Right lobe of liver (tissue), 6 donors: ENCODE results near the gene RHPN2. TPM values are rescaled to one million over a fixed set of nuclear protein-coding genes. Genes with fewer than 3 reads are reported as not detected.
"Not testable (repeated sequence)": the region's sequence is repeated elsewhere in the genome, so short reads cannot be mapped to it uniquely, and the experiment has no call there.

Experiments
- ATAC-seq, 4 donors: fragments of 200-7000 bp; cut with Tn5 transposase; one replicate each; pipeline ENCODE4 v1.9.1; 2020; ENCODE audit warnings: mild to moderate bottlenecking in 4 of 4, moderate library complexity in 4 of 4
- DNase-seq, 3 donors: peaks; one replicate each; pipeline ENCODE4 v3.0.0-alpha.2; 2020
- H3K27ac ChIP-seq, 3 donors: fragments of 200-600 bp; one replicate each; pipeline ENCODE4 v1.8.0; 2022
- H3K27me3 ChIP-seq, 2 donors: fragments of 200-600 bp; one replicate each; pipeline ENCODE4 v1.8.0; 2022
- H3K36me3 ChIP-seq, 4 donors: fragments of 200-600 bp; sonication (generic) in 1 of 4; one replicate each; pipeline versions ENCODE4 v1.5.1 to v1.8.0; 2017 to 2022; ENCODE audit warnings: control low read depth in 1 of 4
- H3K4me1 ChIP-seq, 4 donors: fragments of 200-600 bp; sonication (generic) in 1 of 4; one replicate each; pipeline versions ENCODE4 v1.5.1 to v1.8.0; 2017 to 2022; ENCODE audit warnings: control low read depth in 1 of 4
- H3K4me3 ChIP-seq, 3 donors: fragments of 200-600 bp; one replicate each; pipeline ENCODE4 v1.8.0; 2022
- H3K9me3 ChIP-seq, 4 donors: fragments of 200-600 bp; sonication (generic) in 1 of 4; one replicate each; pipeline versions ENCODE4 v1.5.1 to v1.8.0; 2017 to 2022; ENCODE audit warnings: control low read depth in 1 of 4
- POLR2A ChIP-seq: fragments of 450-650 bp; IDR thresholded peaks from one replicate; pipeline ENCODE4 v1.6.1; 2017; ENCODE audit warnings: antibody characterized with exemption, mild to moderate bottlenecking
- WGBS: methylation state at CpG from one replicate; pipeline ENCODE4 v1.1.6; 2018; ENCODE audit warnings: low coverage, low lambda C conversion rate; ENCODE audit not compliant: insufficient coverage; ENCODE audit errors: missing lambda C conversion rate; 5-methylcytosine and 5-hydroxymethylcytosine counted together
- intact Hi-C, 2 donors: fragments of 100-400 bp; cut with DNase I; formaldehyde crosslinking; loops; one replicate each; pipeline versions ENCODE4 v1.11.2 to v1.14.1; 2022
- total RNA-seq, 6 experiments: library from RNA; depleted of rRNA in 2 of 6; stranded (reverse); fragments of >200 nt in 2 of 6; fragmentation: NEBNext Ultra II Directional in 3 of 6; extraction: Animal tissue kit (Norgen Biotek cat#: 25700) in 3 of 6; gene quantifications; one replicate each; pipeline versions ENCODE4 v1.1.0 to v1.2.4, GENCODE V29; 2016 to 2023
- TF ChIP-seq, protein P1 (sequence below), 4 donors: fragments of 200-600 bp in 3 of 4; fragments of 450-650 bp in 1 of 4; IDR thresholded peaks; one replicate each; pipeline versions ENCODE4 v1.5.1 to v1.8.0; 2016 to 2022; ENCODE audit warnings: antibody characterized with exemption in 4 of 4, mild to moderate bottlenecking in 2 of 4
- donor health status: DM: no; HTN: yes; CAD: no.
- donor health status: DM: no; HTN: no; CAD: no.
- donor health status: DM: no; HTN: no; CAD: no.
- donor health status: DM: no; HTN: yes; CAD: no.
- donor health status: DM: no; HTN: yes; CAD: no.

The RHPN2 gene
- total RNA-seq, 6 experiments from 2014 or later, result 8.7 to 18.1 (median 16.4) TPM

- Histone ChIP-seq H3K4me1 (peaks cover 0 to 27% (median 13%) of the 10 kb centered on the region in 4 donors), H3K27me3 (no peaks in the 10 kb centered on the region), H3K27ac (peak overlapping the region in 1 of 3 donors; percentile 42), H3K9me3 (no peaks in the 10 kb centered on the region), H3K4me3 (no peak overlapping the region), H3K36me3 (no peaks in the 10 kb centered on the region)
- DNase-seq (no peak), ATAC-seq (peak in 1 of 4 donors; percentile 16)
- intact Hi-C loops, result no loop called here
- no peak for TF ChIP-seq POLR2A
- TF ChIP-seq, protein P1, sequence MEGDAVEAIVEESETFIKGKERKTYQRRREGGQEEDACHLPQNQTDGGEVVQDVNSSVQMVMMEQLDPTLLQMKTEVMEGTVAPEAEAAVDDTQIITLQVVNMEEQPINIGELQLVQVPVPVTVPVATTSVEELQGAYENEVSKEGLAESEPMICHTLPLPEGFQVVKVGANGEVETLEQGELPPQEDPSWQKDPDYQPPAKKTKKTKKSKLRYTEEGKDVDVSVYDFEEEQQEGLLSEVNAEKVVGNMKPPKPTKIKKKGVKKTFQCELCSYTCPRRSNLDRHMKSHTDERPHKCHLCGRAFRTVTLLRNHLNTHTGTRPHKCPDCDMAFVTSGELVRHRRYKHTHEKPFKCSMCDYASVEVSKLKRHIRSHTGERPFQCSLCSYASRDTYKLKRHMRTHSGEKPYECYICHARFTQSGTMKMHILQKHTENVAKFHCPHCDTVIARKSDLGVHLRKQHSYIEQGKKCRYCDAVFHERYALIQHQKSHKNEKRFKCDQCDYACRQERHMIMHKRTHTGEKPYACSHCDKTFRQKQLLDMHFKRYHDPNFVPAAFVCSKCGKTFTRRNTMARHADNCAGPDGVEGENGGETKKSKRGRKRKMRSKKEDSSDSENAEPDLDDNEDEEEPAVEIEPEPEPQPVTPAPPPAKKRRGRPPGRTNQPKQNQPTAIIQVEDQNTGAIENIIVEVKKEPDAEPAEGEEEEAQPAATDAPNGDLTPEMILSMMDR (IDR thresholded peaks at IDR 0.05), result no peak
- WGBS, result 58% methylated on average over 11 of the region's 15 CpGs
Measured at GRCh38 chr19:33048806-33049676, 15.6 kb downstream of the RHPN2 start.

DNA sequence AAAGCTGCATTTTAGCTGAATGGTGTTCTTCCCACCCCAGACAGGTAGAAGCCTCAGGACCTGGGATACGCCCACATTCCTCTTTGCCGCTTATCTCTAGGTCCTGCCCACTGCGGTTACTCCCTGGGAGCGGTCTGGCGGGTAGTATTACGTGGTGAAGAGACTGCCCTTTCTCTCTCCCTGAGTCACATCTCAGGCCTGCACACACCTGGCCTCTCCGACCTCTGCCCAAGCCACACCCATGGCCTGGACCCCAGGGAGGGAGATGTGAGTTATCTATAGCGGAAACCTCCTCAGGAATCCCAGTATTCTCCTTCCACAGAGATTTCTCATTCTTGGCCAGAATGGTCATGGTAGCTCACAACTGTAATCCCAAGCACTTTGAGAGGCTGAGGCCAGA is 17.3 kb downstream of the RHPN2 start:
- intact Hi-C loops, result no loop called here
- no peak for DNase-seq
- ATAC-seq, result peak in 1 of 4 donors; percentile 16
- Histone ChIP-seq H3K4me3 (no peak overlapping the region), H3K27ac (no peak overlapping the region), H3K4me1 (peaks cover 0 to 35% (median 14%) of the 10 kb centered on the region in 4 donors), H3K27me3 (no peaks in the 10 kb centered on the region), H3K9me3 (no peaks in the 10 kb centered on the region), H3K36me3 (no peaks in the 10 kb centered on the region)
- 64% methylated on average over 5 of the region's 8 CpGs for WGBS
- TF ChIP-seq POLR2A, result no peak
- TF ChIP-seq, protein P1 (IDR thresholded peaks at IDR 0.05), result no peak

- Histone ChIP-seq H3K27ac (peak overlapping the region; percentile 78 to 94 (median 86)), H3K4me1 (peaks cover 0 to 65% (median 29%) of the 10 kb centered on the region in 4 donors)
- H3K9me3 ChIP-seq, H3K27me3 ChIP-seq, H3K4me3 ChIP-seq, ATAC-seq, H3K36me3 ChIP-seq, intact Hi-C loops, DNase-seq: not testable (repeated sequence)
- 15% methylated on average over 3 of the region's 3 CpGs for WGBS
Measured at GRCh38 chr19:33041828-33042160, 22.9 kb downstream of the RHPN2 start.

GRCh38 chr19:33040994-33041827 is 23.5 kb downstream of the RHPN2 start:
- no peaks in the 10 kb centered on the region for H3K9me3 ChIP-seq
- ATAC-seq (peak; percentile 76 to 87 (median 81)), DNase-seq (peak; percentile 79 to 94 (median 82))
- H3K36me3 ChIP-seq, result no peaks in the 10 kb centered on the region
- H3K4me3 ChIP-seq, result no peak overlapping the region
- no peaks in the 10 kb centered on the region for H3K27me3 ChIP-seq
- 29% methylated on average over 8 of the region's 9 CpGs for WGBS
- peaks cover 0 to 65% (median 29%) of the 10 kb centered on the region in 4 donors for H3K4me1 ChIP-seq
- intact Hi-C loops, result no loop called here
- TF ChIP-seq, protein P1 (IDR thresholded peaks at IDR 0.05), result no peak
- peak; percentile 62 for TF ChIP-seq POLR2A
- H3K27ac ChIP-seq, result peak overlapping the region; percentile 79 to 94 (median 86)
